GM10248 (cell line): Measurements from ENCODE around the gene BCKDK.
A peak's percentile ranks its signal among the peaks of the same experiment; 100 is the strongest.
"Not testable (repeated sequence)": the region's sequence is repeated elsewhere in the genome, so short reads cannot be mapped to it uniquely, and the experiment has no call there.

ENCODE experiments used
- CTCF ChIA-PET: fragments of 300-600 bp; sonication (Branson Sonifier 250); formaldehyde crosslinking; extraction: SDS; loops from one replicate; lab custom pipeline; 2021; ENCODE audit warnings: antibody characterized with exemption; lab: Yijun Ruan, JAX
- POLR2A ChIA-PET: fragments of 350-650 bp; sonication (Branson Sonifier 250); formaldehyde crosslinking; extraction: SDS; loops from one replicate; lab custom pipeline; 2020; ENCODE audit warnings: antibody characterized with exemption; lab: Yijun Ruan, JAX
- DNase-seq: peaks from one replicate; pipeline ENCODE4 v3.0.0; 2012; ENCODE audit errors: extremely low spot score
- TF ChIP-seq, protein P1 (sequence below): IDR thresholded peaks from 2 replicates; pipeline ENCODE4 v1.5.1; 2012; ENCODE audit warnings: mild to moderate bottlenecking, low read depth; ENCODE audit errors: extremely low read depth, missing control alignments, control extremely low read depth

Gene BCKDK

DNA sequence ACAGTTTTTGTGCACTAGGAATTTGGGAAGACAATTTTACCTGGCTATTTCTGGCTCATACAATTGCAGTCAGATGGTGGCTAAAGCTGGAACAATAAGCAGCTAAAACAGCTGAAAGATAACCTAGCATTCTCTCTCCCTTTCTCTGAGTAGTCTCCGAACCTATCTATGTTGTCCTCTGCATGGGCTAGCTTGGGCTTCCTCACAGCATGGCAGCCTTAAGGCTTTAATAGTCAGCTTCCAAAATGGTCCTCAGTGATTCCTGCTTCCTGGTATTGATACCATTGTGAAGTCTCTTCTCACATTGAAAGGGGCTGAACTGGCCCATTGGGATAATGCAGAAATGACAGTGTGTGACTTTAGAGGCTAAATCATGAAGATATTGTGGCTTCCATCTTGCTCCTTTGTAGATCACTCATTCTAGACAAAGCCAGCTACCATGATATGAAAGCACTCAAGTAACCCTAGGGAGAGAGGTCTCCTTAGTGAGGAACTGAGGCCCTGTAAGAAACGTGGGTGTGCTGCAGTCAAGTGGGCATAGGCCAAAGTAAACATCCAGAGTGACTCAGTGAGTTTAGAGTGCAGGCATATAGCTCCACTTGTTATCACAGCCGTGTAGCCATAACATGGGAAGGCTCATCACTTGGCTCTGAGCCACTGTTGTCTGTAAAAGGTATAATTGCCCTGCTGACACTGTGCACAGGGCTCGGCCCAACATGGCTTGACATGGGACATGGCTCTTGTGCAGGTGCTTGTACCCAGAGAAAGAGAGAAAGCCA lies 8.1 kb upstream of the BCKDK start:
- TF ChIP-seq, protein P1, sequence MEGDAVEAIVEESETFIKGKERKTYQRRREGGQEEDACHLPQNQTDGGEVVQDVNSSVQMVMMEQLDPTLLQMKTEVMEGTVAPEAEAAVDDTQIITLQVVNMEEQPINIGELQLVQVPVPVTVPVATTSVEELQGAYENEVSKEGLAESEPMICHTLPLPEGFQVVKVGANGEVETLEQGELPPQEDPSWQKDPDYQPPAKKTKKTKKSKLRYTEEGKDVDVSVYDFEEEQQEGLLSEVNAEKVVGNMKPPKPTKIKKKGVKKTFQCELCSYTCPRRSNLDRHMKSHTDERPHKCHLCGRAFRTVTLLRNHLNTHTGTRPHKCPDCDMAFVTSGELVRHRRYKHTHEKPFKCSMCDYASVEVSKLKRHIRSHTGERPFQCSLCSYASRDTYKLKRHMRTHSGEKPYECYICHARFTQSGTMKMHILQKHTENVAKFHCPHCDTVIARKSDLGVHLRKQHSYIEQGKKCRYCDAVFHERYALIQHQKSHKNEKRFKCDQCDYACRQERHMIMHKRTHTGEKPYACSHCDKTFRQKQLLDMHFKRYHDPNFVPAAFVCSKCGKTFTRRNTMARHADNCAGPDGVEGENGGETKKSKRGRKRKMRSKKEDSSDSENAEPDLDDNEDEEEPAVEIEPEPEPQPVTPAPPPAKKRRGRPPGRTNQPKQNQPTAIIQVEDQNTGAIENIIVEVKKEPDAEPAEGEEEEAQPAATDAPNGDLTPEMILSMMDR, result no peak
- ChIA-PET POLR2A (interaction anchor here (1.4 to 1.7 kb wide), 2 partner anchors 18 to 80 kb away, joined by 6 to 7 read pairs; partner anchors contain the start of genes FUS and KAT8), CTCF (interaction anchor here (1.0 to 4.1 kb wide), 10 partner anchors 9 to 144 kb away, joined by 3 to 24 read pairs (median 4); partner anchors contain the start of gene HSD3B7)
- DNase-seq, result no peak

DNA sequence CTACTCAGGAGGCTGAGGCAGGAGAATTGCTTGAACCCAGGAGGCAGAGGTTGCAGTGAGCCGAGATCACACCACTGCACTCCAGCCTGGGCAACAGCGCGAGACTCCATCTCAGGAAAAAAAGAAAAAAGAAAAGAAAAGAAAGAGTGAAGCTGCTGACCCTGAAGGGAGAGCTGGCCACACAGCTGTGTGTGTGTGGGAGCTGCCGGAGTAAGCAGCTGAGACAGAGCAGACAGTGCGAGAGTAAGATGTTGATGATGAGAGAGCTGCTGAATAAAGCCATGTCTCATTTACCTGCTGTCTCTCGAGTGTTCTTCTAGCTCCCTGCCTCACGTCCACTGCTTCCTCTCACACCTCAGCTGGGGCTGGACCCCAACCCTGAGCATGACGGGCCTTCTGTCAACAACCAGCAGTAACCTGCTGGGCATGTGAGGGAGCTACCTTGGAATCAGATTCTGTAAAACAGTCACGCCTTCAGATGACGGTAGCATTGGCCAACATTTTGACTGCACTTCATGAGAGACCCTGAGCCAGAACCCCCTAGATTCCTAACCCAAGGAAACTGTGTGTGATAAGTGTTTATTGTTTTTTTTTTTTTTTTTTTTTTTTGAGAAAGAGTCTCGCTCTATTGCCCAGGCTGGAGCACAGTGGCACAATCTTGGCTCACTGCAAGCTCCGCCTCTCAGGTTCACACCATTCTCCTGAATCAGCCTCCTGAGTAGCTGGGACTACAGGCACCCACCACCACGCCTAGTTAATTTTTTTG lies 7.1 kb upstream of the BCKDK start:
- ChIA-PET CTCF (interaction anchor here (1.2 to 4.1 kb wide), 10 partner anchors 9 to 145 kb away, joined by 3 to 24 read pairs (median 4); partner anchors contain the start of gene HSD3B7), POLR2A (interaction anchor here (1.4 to 1.7 kb wide), 2 partner anchors 17 to 79 kb away, joined by 6 to 7 read pairs; partner anchors contain the start of genes FUS and KAT8)
- not testable (repeated sequence) for DNase-seq

GRCh38 chr16:31105677-31106213 lies 2.4 kb upstream of the BCKDK start:
- DNase-seq, result peak; percentile 82
- ChIA-PET CTCF (no interaction called here), POLR2A (no interaction called here)
- TF ChIP-seq, protein P1, result peak; percentile 87

DNA sequence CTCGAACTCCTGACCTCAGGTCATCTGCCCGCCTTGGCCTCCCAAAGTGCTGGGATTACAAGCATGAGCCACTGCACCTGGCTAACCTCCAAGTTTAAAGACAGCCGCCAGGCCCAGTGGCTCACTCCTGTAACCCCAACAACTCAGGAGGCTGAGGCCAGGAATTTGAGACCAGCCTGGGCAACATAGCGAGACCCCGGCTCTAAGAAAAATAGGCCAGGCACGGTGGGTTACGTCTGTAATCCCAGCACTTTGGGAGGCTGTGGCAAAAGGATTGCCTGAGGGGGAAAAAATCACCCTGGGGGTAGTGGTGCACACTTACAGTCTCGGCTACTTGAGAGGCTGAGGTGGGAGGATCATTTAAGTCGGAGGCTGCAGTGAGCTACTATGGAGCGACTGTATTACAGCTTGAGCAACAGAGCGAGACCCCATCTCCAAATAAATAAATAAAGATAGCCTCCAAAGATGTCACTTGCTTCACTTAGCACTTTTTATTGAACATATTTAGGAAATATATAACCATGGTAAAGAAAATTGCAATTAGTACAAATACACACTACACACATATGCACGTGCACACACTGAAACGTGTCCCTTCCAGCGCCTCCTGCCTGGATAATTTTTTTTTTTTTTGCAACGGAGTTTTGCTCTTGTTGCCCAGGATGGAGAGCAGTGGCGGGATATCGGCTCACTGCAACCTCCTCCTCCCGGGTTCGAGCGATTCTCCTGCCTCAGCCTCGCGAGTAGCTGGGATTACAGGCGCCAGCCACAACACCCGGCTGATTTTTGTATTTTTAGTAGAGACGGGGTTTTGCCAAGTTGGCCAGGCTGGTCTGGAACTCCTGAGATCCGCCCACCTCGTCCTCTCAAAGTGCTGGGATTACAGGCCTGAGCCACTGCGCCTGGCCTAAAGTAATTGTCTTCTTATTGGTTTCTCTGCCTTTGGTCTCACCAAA lies 1.4 kb upstream of the BCKDK start:
- ChIA-PET CTCF (interaction anchor here (0.6 to 1.7 kb wide), 2 partner anchors 14 to 35 kb away, joined by 4 read pairs; no protein-coding TSS in a partner anchor), POLR2A (no interaction called here)
- DNase-seq, result no peak
- TF ChIP-seq, protein P1, result no peak

DNA sequence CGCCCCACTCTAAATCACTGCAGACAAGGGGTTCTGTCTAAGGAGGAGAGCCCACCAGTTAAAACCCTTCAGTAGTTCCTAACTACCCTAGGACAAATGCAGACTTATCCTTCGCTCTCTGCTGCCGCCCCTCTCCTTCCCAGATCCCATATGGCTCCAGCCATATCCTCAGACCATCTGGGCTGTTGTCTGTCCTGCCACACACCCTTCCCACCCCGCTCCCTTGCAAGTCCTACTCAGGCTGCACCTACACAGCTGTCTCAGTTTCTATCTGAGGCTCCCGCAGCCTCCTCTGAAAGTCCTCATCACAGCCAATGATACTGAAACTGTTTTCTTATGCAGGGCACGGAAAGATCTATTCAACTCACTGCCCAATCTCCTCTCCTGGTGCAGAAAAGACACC lies 720 bp upstream of the BCKDK start:
- ChIA-PET CTCF (interaction anchor here (1.7 kb wide), 1 partner anchor 14 kb away, joined by 4 read pairs; no protein-coding TSS in a partner anchor), POLR2A (no interaction called here)
- TF ChIP-seq, protein P1, result no peak
- peak; percentile 77 for DNase-seq

GRCh38 chr16:31108794-31109558 lies 790 bp downstream of the BCKDK start:
- ChIA-PET POLR2A (no interaction called here), CTCF (no interaction called here)
- TF ChIP-seq, protein P1, result no peak
- no peak for DNase-seq
